Glutamatergic neuron (in vitro differentiated cells): Measurements from ENCODE around the gene BBX. TPM values are rescaled to one million over a fixed set of nuclear protein-coding genes. Genes with fewer than 3 reads are reported as not detected.

Source experiments
- DNase-seq: peaks from one replicate; pipeline ENCODE4 v3.0.0; 2022
- H3K27ac Mint-ChIP-seq: one replicate; pipeline ENCODE4 v1.8.0; 2020; ENCODE audit warnings: mild to moderate bottlenecking, mixed read lengths, inconsistent platforms; ENCODE audit not compliant: unreplicated experiment
- H3K27me3 Mint-ChIP-seq: one replicate; pipeline ENCODE4 v1.8.0; 2020; ENCODE audit warnings: mild to moderate bottlenecking, moderate library complexity, mixed read lengths, inconsistent platforms; ENCODE audit not compliant: unreplicated experiment
- H3K36me3 Mint-ChIP-seq: one replicate; pipeline ENCODE4 v1.8.0; 2020; ENCODE audit warnings: mild to moderate bottlenecking, mixed read lengths, inconsistent platforms; ENCODE audit not compliant: unreplicated experiment
- H3K4me1 Mint-ChIP-seq: one replicate; pipeline ENCODE4 v1.8.0; 2020; ENCODE audit warnings: mild to moderate bottlenecking, low read depth, mixed read lengths, inconsistent platforms; ENCODE audit not compliant: unreplicated experiment
- H3K4me3 Mint-ChIP-seq: one replicate; pipeline ENCODE4 v1.8.0; 2020; ENCODE audit warnings: mild to moderate bottlenecking, mixed read lengths, inconsistent platforms; ENCODE audit not compliant: unreplicated experiment
- H3K9me3 Mint-ChIP-seq: one replicate; pipeline ENCODE4 v1.8.0; 2020; ENCODE audit warnings: mild to moderate bottlenecking, moderate library complexity, mixed read lengths, inconsistent platforms; ENCODE audit not compliant: unreplicated experiment
- CTCF ChIP-seq: fragments of 200-600 bp; sonication (generic); IDR thresholded peaks from one replicate; pipeline ENCODE4 v1.5.0; 2021; ENCODE audit not compliant: partially characterized antibody, unreplicated experiment
- total RNA-seq: library from RNA; stranded (reverse); fragmentation: NEBNext Ultra II Directional; extraction: Animal tissue kit (Norgen Biotek cat#: 25700); gene quantifications from one replicate; pipeline ENCODE4 v1.2.1, GENCODE V29; 2021; ENCODE audit not compliant: unreplicated experiment

Gene BBX
- total RNA-seq, 1 donor from 2014 or later, result 71.0 TPM

DNA sequence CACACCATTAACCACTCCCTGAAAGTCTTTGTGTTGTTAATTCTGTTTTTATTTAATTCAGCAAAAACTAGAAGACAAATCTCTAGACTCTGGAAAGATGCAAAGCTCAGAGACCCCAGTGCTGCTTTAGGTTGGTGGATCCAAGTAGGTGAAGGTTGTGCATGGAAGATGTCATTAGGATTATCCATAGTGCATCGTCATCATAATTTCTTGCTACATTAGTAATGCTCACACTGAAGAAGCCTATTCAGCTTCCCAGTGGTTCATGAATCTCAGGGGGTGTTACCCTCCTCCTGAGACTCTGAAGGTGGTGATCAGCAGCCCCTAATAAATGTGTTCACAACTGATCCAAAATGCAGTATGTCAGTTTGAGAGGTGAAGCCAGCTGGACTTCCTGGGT lies 295.3 kb downstream of the BBX start:
- no peaks in the 10 kb centered on the region for H3K9me3 Mint-ChIP-seq
- H3K27ac Mint-ChIP-seq, result no peak overlapping the region
- H3K4me3 Mint-ChIP-seq, result no peak overlapping the region
- no peak for TF ChIP-seq CTCF
- no peaks in the 10 kb centered on the region for H3K27me3 Mint-ChIP-seq
- H3K36me3 Mint-ChIP-seq, result no peaks in the 10 kb centered on the region
- H3K4me1 Mint-ChIP-seq, result peaks cover 9% of the 10 kb centered on the region
- no peak for DNase-seq

- no peak overlapping the region for H3K27ac Mint-ChIP-seq
- no peak for TF ChIP-seq CTCF
Observed at GRCh38 chr3:107819656-107820055, 296.9 kb downstream of the BBX start.

GRCh38 chr3:107822308-107822707 lies 299.5 kb downstream of the BBX start:
- Mint-ChIP-seq H3K27me3 (peaks cover 7% of the 10 kb centered on the region), H3K4me1 (peaks cover 24% of the 10 kb centered on the region), H3K27ac (peak overlapping the region; percentile 22), H3K4me3 (no peak overlapping the region), H3K36me3 (no peaks in the 10 kb centered on the region), H3K9me3 (peaks cover 2% of the 10 kb centered on the region)
- TF ChIP-seq CTCF, result no peak
- DNase-seq, result no peak

More at GRCh38 chr3:107819656-107820055, 296.9 kb downstream of the BBX start:
- no peak overlapping the region for H3K4me3 Mint-ChIP-seq
- H3K9me3 Mint-ChIP-seq, result no peaks in the 10 kb centered on the region
- peaks cover 1% of the 10 kb centered on the region for H3K27me3 Mint-ChIP-seq
- no peak for DNase-seq
- no peaks in the 10 kb centered on the region for H3K36me3 Mint-ChIP-seq
- peaks cover 15% of the 10 kb centered on the region for H3K4me1 Mint-ChIP-seq

DNA sequence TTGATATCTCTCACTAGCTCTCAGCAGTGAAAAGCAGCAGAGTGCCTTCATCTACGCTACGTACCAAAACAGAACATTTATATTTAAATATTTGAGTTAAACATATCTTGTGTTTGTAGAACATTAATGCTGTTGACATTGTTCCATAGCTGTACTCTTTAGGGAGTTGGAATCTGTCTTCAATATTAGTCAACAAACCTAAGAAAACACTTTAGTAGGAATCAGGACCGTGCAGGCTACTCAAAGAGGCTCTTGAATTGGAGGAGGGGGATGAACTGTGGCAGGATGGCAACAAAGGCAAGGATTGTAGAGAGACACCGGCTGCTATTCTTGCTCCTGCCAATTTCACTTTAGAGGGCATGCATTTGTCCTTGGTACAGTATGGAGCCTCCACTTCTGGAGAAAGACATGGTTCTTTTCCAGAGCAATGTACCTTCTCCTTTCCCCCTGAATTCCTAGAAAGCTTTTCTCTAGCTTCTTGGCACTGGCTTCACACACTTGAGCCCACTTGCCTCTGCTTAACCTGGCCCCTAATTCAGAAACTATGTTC lies 302.1 kb downstream of the BBX start:
- Mint-ChIP-seq H3K27ac (peak overlapping the region; percentile 54), H3K4me1 (peaks cover 24% of the 10 kb centered on the region), H3K36me3 (no peaks in the 10 kb centered on the region), H3K4me3 (no peak overlapping the region), H3K27me3 (peaks cover 7% of the 10 kb centered on the region), H3K9me3 (peaks cover 2% of the 10 kb centered on the region)
- DNase-seq, result no peak
- TF ChIP-seq CTCF, result no peak

DNA sequence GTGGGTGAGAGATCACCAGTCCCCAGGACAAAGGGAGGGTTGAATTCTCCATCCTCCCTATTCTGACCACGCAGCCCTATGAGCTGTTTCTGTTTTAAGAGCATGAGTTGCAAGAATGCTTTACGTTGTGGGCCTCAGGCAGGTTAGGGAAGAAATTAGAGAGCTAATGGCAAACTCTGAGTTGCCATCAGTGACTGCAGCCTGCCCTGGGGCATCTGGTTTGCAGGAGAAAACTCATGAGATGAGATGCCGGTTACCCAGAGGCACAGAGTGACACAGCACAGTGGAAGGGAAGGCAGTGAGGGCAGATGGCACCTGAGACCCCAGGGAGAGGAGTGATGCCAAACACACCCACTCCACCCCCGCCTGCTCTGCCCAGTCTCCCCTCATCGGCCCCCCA lies 302.8 kb downstream of the BBX start:
- H3K4me3 Mint-ChIP-seq, result no peak overlapping the region
- H3K36me3 Mint-ChIP-seq, result no peaks in the 10 kb centered on the region
- H3K27me3 Mint-ChIP-seq, result peaks cover 7% of the 10 kb centered on the region
- peaks cover 24% of the 10 kb centered on the region for H3K4me1 Mint-ChIP-seq
- H3K27ac Mint-ChIP-seq, result peak overlapping the region; percentile 49
- H3K9me3 Mint-ChIP-seq, result peaks cover 2% of the 10 kb centered on the region
- TF ChIP-seq CTCF, result no peak
- DNase-seq, result peak; percentile 31
